WTC11 (cell line): ENCODE data around the gene MRPS14. TPM values are rescaled to one million over a fixed set of nuclear protein-coding genes. Genes with fewer than 3 reads are reported as not detected.

Source experiments
- ATAC-seq: fragments of 200-7000 bp; cut with Tn5 transposase; 2 replicates; pipeline ENCODE4 v1.10.0; 2021; ENCODE audit warnings: mild to moderate bottlenecking, moderate library complexity
- CTCF ChIA-PET: fragments of 300-600 bp; sonication (Branson Sonifier 250); formaldehyde crosslinking; loops from one replicate; lab custom pipeline; 2021; ENCODE audit warnings: antibody characterized with exemption; lab: Charles Lee
- POLR2A ChIA-PET: fragments of 350-600 bp; sonication (Branson Sonifier 250); formaldehyde crosslinking; loops from one replicate; lab custom pipeline; 2021; ENCODE audit warnings: antibody characterized with exemption; lab: Charles Lee
- DNase-seq: peaks from one replicate; pipeline ENCODE4 v3.0.0; 2021; ENCODE audit warnings: low spot score
- H3K27ac Mint-ChIP-seq: 2 replicates; pipeline ENCODE4 v1.8.0; 2021; ENCODE audit warnings: mixed read lengths
- H3K27me3 Mint-ChIP-seq: 2 replicates; pipeline ENCODE4 v1.8.0; 2021; ENCODE audit warnings: low read depth, mild to moderate bottlenecking, moderate library complexity, mixed read lengths
- H3K36me3 Mint-ChIP-seq: 2 replicates; pipeline ENCODE4 v1.8.0; 2021; ENCODE audit warnings: mixed read lengths
- H3K4me1 Mint-ChIP-seq: 2 replicates; pipeline ENCODE4 v1.8.0; 2022; ENCODE audit warnings: mixed read lengths
- H3K4me3 Mint-ChIP-seq: 2 replicates; pipeline ENCODE4 v1.8.0; 2021; ENCODE audit warnings: mild to moderate bottlenecking, moderate library complexity, mixed read lengths
- H3K9me3 Mint-ChIP-seq: 2 replicates; pipeline ENCODE4 v1.8.0; 2021; ENCODE audit warnings: mixed read lengths
- AFF4 ChIP-seq: sonication (generic); formaldehyde crosslinking; IDR thresholded peaks from 2 replicates; pipeline ENCODE4 v1.8.1; 2023; ENCODE audit warnings: mild to moderate bottlenecking, missing genetic modification reagents, borderline replicate concordance
- ATF6 ChIP-seq: sonication (generic); formaldehyde crosslinking; IDR thresholded peaks from 2 replicates; pipeline ENCODE4 v1.8.1; 2023; ENCODE audit warnings: mild to moderate bottlenecking, missing genetic modification reagents
- CREM ChIP-seq: sonication (generic); formaldehyde crosslinking; IDR thresholded peaks from 2 replicates; pipeline ENCODE4 v1.8.1; 2022; ENCODE audit warnings: mild to moderate bottlenecking, missing genetic modification reagents, moderate library complexity
- E2F5 ChIP-seq: sonication (generic); formaldehyde crosslinking; IDR thresholded peaks from 2 replicates; pipeline ENCODE4 v1.8.1; 2022; ENCODE audit warnings: mild to moderate bottlenecking, moderate library complexity, missing genetic modification reagents
- ESRRA ChIP-seq: sonication (generic); formaldehyde crosslinking; IDR thresholded peaks from 2 replicates; pipeline ENCODE4 v1.8.1; 2022; ENCODE audit warnings: mild to moderate bottlenecking, missing genetic modification reagents, borderline replicate concordance
- ETV6 ChIP-seq: sonication (generic); formaldehyde crosslinking; IDR thresholded peaks from 2 replicates; pipeline ENCODE4 v1.8.1; 2022; ENCODE audit warnings: mild to moderate bottlenecking, missing genetic modification reagents
- GABPB1 ChIP-seq: sonication (generic); formaldehyde crosslinking; IDR thresholded peaks from 2 replicates; pipeline ENCODE4 v1.8.1; 2023; ENCODE audit warnings: mild to moderate bottlenecking, missing genetic modification reagents
- GRHL2 ChIP-seq: fragments of 250-450 bp; sonication (Bioruptor Pico); IDR thresholded peaks from 2 replicates; pipeline ENCODE4 v1.8.0; 2022; ENCODE audit warnings: mild to moderate bottlenecking, moderate library complexity; ENCODE audit not compliant: insufficient replicate concordance, severe bottlenecking
- GTF2I ChIP-seq: fragments of 250-450 bp; sonication (Bioruptor Pico); conservative IDR thresholded peaks from 2 replicates; pipeline ENCODE4 v1.4.0; 2021; ENCODE audit warnings: mild to moderate bottlenecking
- IRF1 ChIP-seq: sonication (generic); formaldehyde crosslinking; IDR thresholded peaks from 2 replicates; pipeline ENCODE4 v1.8.0; 2023; ENCODE audit warnings: missing genetic modification reagents
- JAZF1 ChIP-seq: fragments of 250-450 bp; sonication (Bioruptor Pico); IDR thresholded peaks from 2 replicates; pipeline ENCODE4 v1.9.0; 2021; ENCODE audit warnings: moderate library complexity, mild to moderate bottlenecking, inconsistent platforms
- NFATC4 ChIP-seq: fragments of 250-450 bp; sonication (Bioruptor Pico); IDR thresholded peaks from 2 replicates; pipeline ENCODE4 v1.9.0; 2021; ENCODE audit warnings: mild to moderate bottlenecking
- RELA ChIP-seq: sonication (generic); formaldehyde crosslinking; IDR thresholded peaks from 2 replicates; pipeline ENCODE4 v1.8.1; 2022; ENCODE audit warnings: missing genetic modification reagents, mild to moderate bottlenecking, borderline replicate concordance
- SOX15 ChIP-seq: fragments of 250-450 bp; sonication (Bioruptor Pico); IDR thresholded peaks from 2 replicates; pipeline ENCODE4 v1.9.0; 2021; ENCODE audit warnings: mild to moderate bottlenecking
- SP1 ChIP-seq: sonication (generic); formaldehyde crosslinking; conservative IDR thresholded peaks from 2 replicates; pipeline ENCODE4 v1.8.1; 2022; ENCODE audit warnings: missing genetic modification reagents
- TEAD4 ChIP-seq: sonication (generic); formaldehyde crosslinking; IDR thresholded peaks from 2 replicates; pipeline ENCODE4 v1.8.0; 2022; ENCODE audit warnings: mild to moderate bottlenecking, missing genetic modification reagents
- ZBTB21 ChIP-seq: sonication (generic); formaldehyde crosslinking; IDR thresholded peaks from 2 replicates; pipeline ENCODE4 v1.8.1; 2023; ENCODE audit warnings: mild to moderate bottlenecking, missing genetic modification reagents, borderline replicate concordance
- ZMAT4 ChIP-seq: fragments of 250-450 bp; sonication (Bioruptor Pico); IDR thresholded peaks from 2 replicates; pipeline ENCODE4 v1.9.0; 2021; ENCODE audit warnings: mild to moderate bottlenecking
- ZNF219 ChIP-seq: sonication (generic); formaldehyde crosslinking; IDR thresholded peaks from 2 replicates; pipeline ENCODE4 v1.8.0; 2023; ENCODE audit warnings: missing genetic modification reagents, mild to moderate bottlenecking, borderline replicate concordance
- ZNF232 ChIP-seq: sonication (generic); formaldehyde crosslinking; IDR thresholded peaks from 2 replicates; pipeline ENCODE4 v1.8.0; 2022; ENCODE audit warnings: mild to moderate bottlenecking, missing genetic modification reagents
- ZNF512 ChIP-seq: sonication (generic); formaldehyde crosslinking; IDR thresholded peaks from 2 replicates; pipeline ENCODE4 v1.8.1; 2022; ENCODE audit warnings: missing genetic modification reagents, borderline replicate concordance
- total RNA-seq: library from RNA; stranded (reverse); gene quantifications from 3 replicates; pipeline ENCODE4 v1.2.3, GENCODE V29; 2021

The MRPS14 gene
- total RNA-seq, 1 experiment from 2014 or later = 30.4 TPM

- peaks cover 18% of the 10 kb centered on the region for H3K4me1 Mint-ChIP-seq
- CTCF ChIA-PET = interaction anchor here (2.7 kb wide), 1 partner anchor 11 kb away, joined by 15 read pairs; no protein-coding TSS in a partner anchor
- TF ChIP-seq GABPB1 (CRISPR knock-in tag) (no peak), ETV6 (CRISPR knock-in tag) (no peak), CREM (CRISPR knock-in tag) (no peak), ESRRA (CRISPR knock-in tag) (no peak), IRF1 (CRISPR knock-in tag) (no peak), NFATC4 (CRISPR knock-in tag) (no peak), RELA (no peak), ATF6 (no peak), E2F5 (CRISPR knock-in tag) (no peak)
- no peaks in the 10 kb centered on the region for H3K27me3 Mint-ChIP-seq
- no peak overlapping the region for H3K4me3 Mint-ChIP-seq
- ATAC-seq = no peak
- H3K9me3 Mint-ChIP-seq = no peaks in the 10 kb centered on the region
- peak overlapping the region; percentile 46 for H3K27ac Mint-ChIP-seq
- POLR2A ChIA-PET = no interaction called here
- H3K36me3 Mint-ChIP-seq = peaks cover 4% of the 10 kb centered on the region; the same call in 1 of the 2 replicates
- no peak for DNase-seq
Observed at GRCh38 chr1:174997041-174997440, 26.2 kb downstream of the MRPS14 start.

GRCh38 chr1:174996476-174996875 is 26.7 kb downstream of the MRPS14 start:
- H3K27ac Mint-ChIP-seq = no peak overlapping the region
- H3K36me3 Mint-ChIP-seq = peaks cover 8% of the 10 kb centered on the region
- peaks cover 13% of the 10 kb centered on the region for H3K4me1 Mint-ChIP-seq
- TF ChIP-seq ZBTB21 (CRISPR knock-in tag) = no peak
- no peak for TF ChIP-seq TEAD4 (CRISPR knock-in tag)
- no peak for TF ChIP-seq JAZF1 (CRISPR knock-in tag)
- TF ChIP-seq GRHL2 (CRISPR knock-in tag) = no peak
- no peak for TF ChIP-seq SP1 (CRISPR knock-in tag)
- TF ChIP-seq SOX15 (CRISPR knock-in tag) = no peak
- TF ChIP-seq ZNF232 (CRISPR knock-in tag) = no peak
- no peak for TF ChIP-seq ZNF219 (CRISPR knock-in tag)
- TF ChIP-seq ZMAT4 = no peak
- no peak for TF ChIP-seq GTF2I
- H3K4me3 Mint-ChIP-seq = no peak overlapping the region
- no peak for ATAC-seq
- H3K27me3 Mint-ChIP-seq = no peaks in the 10 kb centered on the region
- ChIA-PET CTCF (interaction anchor here (1.1 kb wide), 1 partner anchor 10 kb away, joined by 3 read pairs; no protein-coding TSS in a partner anchor), POLR2A (no interaction called here)
- H3K9me3 Mint-ChIP-seq = no peaks in the 10 kb centered on the region
- DNase-seq = no peak

GRCh38 chr1:174995916-174996315 is 27.3 kb downstream of the MRPS14 start:
- no peaks in the 10 kb centered on the region for H3K9me3 Mint-ChIP-seq
- H3K27me3 Mint-ChIP-seq = no peaks in the 10 kb centered on the region
- no peak overlapping the region for H3K4me3 Mint-ChIP-seq
- POLR2A ChIA-PET = no interaction called here
- H3K36me3 Mint-ChIP-seq = peaks cover 11% of the 10 kb centered on the region
- no peak overlapping the region for H3K27ac Mint-ChIP-seq
- no peak for ATAC-seq
- DNase-seq = no peak
- peaks cover 7% of the 10 kb centered on the region for H3K4me1 Mint-ChIP-seq
- TF ChIP-seq ZNF512 (CRISPR knock-in tag) (no peak), AFF4 (no peak)
- CTCF ChIA-PET = interaction anchor here (1.1 kb wide), 1 partner anchor 9 kb away, joined by 3 read pairs; no protein-coding TSS in a partner anchor
